HFF-Myc (cell line): ENCODE measurements around the gene ALKBH3.

ENCODE experiments used
- DNase-seq: peaks from one replicate; pipeline ENCODE4 v3.0.0-alpha.2; 2011; ENCODE audit warnings: low read depth; ENCODE audit errors: extremely low read depth
- H3K4me3 ChIP-seq: replicated peaks from 2 replicates; pipeline ENCODE4 v1.5.1; 2011; ENCODE audit warnings: low read depth, mild to moderate bottlenecking, control low read depth, low read length
- CTCF ChIP-seq: IDR thresholded peaks from 2 replicates; pipeline ENCODE4 v1.5.1; 2012; ENCODE audit warnings: mild to moderate bottlenecking, low read depth, low read length, control low read depth; ENCODE audit errors: missing control alignments

ALKBH3 gene

GRCh38 chr11:43930868-43931716 lies 50.5 kb downstream of the ALKBH3 start:
- no peak overlapping the region for H3K4me3 ChIP-seq
- DNase-seq: no peak
- TF ChIP-seq CTCF: no peak

- no peak for DNase-seq
Measured at GRCh38 chr11:43931717-43932039, 51.0 kb downstream of the ALKBH3 start.

GRCh38 chr11:43933226-43933607 lies 52.6 kb downstream of the ALKBH3 start:
- TF ChIP-seq CTCF: no peak
- H3K4me3 ChIP-seq: no peak overlapping the region
- no peak for DNase-seq

More at GRCh38 chr11:43931717-43932039, 51.0 kb downstream of the ALKBH3 start:
- H3K4me3 ChIP-seq: no peak overlapping the region
- TF ChIP-seq CTCF: no peak

DNA sequence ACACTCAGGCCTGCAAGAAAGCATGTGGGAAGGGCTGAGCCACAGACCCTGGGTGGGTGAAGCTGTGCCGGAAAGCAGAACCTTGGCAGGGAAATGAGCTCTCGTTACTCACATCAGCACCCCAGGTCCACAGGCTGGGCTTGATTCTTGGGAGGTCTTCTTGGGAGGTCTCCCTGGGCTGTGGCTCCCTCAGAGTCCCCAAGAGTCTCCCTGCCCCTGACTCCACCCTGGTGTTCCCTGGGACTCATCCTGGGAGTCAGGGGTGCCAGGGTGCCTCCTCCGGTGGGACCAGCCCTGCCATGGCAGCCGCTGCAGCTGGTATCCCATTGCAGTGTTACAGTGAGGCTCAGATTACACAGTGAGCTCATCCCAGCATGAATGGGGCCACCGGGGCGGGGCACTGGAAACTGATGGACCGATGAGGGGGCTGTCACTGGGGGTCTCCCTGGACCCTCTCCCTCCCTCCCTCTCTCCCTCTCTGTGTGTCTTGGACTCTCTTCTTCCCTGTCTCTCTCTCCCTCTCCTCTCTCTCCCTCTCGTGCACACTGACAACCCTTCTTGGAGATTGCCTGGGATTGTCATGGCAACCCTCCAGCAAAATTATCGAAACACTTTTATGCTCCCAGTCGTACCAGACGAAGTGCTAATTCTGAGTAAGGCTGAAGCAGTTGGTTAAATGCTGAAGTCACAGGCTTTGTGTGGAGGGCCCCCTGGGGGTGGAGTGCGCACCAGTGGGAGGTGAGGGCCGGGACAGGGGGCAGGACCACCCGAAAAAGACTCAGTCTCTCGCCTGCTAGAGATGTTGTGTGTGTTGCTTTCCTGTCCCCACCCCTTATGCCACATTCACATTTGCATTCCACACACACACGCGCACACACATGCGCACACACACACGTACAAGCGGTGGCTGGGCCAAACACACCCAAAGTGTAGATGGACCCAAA lies 53.2 kb downstream of the ALKBH3 start:
- TF ChIP-seq CTCF: no peak
- no peak for DNase-seq
- H3K4me3 ChIP-seq: no peak overlapping the region

DNA sequence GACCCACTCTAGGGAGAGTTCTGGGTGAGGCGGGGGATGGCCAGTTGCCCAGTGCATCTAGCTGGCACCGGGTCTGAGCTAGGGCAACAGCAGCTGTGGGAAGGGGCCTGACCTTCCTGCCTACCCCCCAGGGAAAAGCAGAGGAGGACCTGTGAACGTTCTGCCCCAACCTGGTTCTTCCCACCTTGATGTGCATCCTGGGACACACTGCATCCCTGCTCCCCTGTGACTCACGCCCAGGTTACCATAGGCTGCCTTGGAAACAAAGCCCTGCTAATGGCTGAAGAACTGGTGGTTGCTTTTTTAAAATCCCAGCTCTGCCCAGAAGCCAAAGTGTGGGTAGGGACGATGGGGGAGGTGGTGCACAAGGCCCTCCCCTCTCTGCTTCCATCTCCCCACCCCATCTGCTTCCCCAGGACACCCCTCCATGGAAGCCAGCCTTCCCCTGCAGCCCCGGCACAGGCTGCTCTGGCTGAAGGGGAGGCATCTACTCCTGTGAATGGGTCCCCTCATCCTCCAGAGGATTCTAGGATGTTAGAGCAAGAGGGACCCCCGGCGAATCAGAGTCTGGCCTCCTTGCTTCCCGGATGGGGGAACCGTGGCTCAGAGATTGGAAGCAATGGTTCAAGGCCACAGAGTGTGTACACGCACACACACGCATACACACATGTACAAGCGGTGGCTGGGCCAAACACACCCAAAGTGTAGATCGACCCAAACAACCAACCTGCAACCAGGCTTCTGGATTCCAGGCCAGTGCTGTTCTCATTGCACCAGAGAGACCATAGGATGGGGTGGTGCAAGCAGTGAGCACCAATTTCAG lies 54.2 kb downstream of the ALKBH3 start:
- H3K4me3 ChIP-seq: no peak overlapping the region
- no peak for DNase-seq
- TF ChIP-seq CTCF: no peak

GRCh38 chr11:43935424-43935979 lies 54.9 kb downstream of the ALKBH3 start:
- H3K4me3 ChIP-seq: no peak overlapping the region
- no peak for DNase-seq
- TF ChIP-seq CTCF: no peak
